Measurements from ENCODE around the gene DENND10.
"Not testable (repeated sequence)": the region's sequence is repeated elsewhere in the genome, so short reads cannot be mapped to it uniquely, and the experiment has no call there.

DENND10 gene, protein sequence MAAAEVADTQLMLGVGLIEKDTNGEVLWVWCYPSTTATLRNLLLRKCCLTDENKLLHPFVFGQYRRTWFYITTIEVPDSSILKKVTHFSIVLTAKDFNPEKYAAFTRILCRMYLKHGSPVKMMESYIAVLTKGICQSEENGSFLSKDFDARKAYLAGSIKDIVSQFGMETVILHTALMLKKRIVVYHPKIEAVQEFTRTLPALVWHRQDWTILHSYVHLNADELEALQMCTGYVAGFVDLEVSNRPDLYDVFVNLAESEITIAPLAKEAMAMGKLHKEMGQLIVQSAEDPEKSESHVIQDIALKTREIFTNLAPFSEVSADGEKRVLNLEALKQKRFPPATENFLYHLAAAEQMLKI

DNA sequence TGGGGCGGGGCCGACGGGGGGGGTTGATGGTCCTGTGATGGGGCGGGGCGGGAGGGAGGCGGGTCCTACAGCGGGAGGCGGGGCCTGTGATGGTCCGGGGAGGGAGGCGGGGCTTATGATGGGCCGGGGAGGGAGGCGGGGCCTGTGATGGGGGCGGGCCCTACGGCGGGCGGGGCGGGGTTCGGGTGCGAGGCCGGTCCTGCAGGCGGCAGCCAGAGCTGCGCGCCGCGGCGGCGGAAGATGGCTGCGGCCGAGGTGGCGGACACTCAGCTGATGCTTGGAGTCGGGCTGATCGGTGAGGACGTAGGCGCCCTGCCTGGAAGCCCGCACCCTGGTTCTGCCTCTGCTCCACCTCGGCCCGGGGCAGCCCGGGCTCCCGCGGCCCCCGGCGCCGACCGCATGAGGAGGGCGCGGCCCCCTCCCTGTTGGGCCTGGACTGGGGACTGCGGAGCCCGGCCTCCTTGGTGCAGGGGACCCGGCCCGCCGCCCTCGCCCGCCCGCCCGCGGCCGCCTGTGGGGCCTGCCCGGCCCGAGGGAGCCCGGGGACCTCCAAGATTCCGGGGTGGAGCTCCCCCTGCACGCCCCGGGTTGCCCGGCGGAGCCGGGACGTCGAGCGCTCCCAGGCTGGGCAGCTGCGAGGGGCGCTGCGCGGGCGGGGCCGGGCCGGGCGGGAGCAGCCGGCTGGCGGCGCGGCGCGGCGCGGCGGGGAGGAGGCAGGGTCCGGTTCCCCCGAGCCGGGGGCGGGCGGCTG, at the start of gene DENND10:
TSS of gene DENND10 (plus strand) at position 211 of the 751 bp plus-strand sequence. CDS start at position 241, 30 bp downstream.
- DNase-seq (ENCODE audit: low spot score): peak; percentile 86

DNA sequence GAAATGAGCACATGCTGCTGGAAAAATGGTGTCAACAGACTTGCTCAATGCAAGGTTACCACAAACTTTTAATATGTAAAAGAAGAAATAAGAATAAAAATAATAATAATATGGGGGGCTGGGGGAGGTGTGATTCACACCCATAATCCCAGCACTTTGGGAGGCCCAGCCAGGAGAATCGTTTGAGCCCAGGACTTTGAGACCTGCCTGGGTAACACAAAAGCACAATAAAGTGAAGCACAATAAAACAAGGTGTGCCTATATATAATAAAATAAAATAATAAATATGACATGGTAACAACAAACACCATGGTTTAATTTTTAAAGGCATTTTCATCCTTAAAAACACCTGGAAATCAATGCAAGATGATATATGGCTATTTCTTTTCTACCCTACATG, 48.4 kb upstream of the DENND10 start:
- DNase-seq (ENCODE audit: low spot score): no peak

DNA sequence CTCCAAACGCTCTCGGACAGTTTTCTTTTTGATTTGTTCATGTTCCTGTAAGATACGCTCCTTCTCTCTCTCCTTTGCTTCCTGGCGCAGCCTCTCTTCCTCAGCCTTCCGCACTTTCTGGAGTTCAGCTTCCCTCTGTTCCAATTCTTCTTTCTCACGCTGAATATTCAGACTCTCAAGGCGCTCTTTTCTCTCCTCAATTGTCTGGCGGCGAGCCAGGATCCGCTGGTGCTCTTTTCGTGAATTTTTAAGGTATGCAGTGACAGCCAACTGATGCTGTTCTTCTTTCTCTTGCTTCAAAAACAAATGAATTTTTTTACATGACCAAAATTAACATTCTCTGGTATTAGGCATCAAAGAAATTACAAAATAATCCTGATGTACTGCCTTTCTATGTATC, 45.9 kb upstream of the DENND10 start:
- no peak for DNase-seq (ENCODE audit: low spot score)

DNA sequence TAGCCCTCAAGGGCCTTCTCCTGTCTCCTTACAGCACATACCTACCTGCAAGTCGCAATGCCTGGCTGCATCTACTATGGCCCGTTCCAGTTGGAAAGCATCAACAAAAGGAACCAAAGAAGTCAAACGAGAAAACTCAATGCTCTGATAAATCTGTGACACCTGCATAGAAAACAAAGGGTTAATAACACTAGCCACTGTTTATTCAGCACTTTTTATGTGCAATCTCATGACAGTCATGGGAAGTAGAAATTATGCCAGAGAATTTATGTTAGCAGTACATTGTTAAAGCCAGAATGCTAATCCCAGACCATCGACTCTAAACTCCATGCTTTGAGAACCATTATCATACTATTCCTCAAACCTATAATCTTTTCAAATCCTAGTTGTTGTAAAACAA, 44.4 kb upstream of the DENND10 start:
- no peak for DNase-seq (ENCODE audit: low spot score)

DNA sequence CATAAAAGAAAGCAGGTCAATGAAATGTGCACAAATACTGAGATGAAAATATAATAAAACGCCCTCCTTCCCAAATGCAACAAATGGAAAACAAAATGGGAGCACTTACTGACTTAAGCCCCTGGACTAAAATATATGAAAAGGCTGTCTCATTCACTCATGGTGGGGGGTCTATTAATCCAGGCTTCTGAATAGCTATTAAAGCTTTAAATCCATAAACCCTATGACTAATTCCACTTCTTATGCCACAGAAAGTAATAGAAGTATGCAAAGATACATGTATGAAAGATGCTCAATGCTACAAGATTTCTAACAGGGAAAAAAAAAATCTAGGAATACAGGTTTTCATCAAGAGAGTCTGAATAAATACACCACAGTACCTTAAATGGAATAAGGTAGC, 43.8 kb upstream of the DENND10 start:
- no peak for DNase-seq (ENCODE audit: low spot score)

DNA sequence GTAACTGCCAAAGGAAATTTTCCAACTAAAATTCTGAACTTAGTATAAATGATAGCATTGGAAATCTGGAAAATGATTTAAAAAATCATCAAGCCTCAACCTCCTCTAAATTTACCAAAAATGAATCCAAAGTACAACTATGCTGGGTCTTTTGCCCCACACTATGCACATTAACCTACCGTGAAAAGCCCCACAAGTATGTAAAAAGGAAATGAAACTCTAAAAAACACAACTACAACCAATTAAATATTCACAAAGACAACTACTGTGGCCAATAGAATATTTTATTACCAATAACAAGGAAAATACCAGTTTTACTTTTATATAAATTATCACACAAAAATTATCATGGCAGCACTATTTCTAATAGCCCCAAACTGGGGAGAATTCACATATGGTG, 42.6 kb upstream of the DENND10 start:
- no peak for DNase-seq (ENCODE audit: low spot score)

DNA sequence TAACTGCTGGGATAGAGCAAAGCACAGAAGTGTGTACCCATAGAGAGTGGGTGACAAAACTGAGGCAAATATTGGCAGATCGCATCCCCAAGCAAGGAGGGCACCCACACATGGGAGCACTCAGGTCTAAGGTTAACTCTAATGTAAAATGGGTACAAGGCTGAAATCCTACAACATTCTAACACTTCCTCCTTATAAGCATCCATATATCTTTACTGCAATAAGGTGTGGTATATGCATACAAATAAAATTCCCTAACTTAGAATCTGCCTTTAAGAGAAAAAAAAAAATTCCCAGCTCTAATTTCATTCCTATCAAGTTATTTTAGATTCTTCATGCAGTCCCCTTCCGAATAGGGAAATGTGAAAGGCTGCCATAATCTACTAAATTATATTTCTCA, 42.0 kb upstream of the DENND10 start:
- no peak for DNase-seq (ENCODE audit: low spot score)

DNA sequence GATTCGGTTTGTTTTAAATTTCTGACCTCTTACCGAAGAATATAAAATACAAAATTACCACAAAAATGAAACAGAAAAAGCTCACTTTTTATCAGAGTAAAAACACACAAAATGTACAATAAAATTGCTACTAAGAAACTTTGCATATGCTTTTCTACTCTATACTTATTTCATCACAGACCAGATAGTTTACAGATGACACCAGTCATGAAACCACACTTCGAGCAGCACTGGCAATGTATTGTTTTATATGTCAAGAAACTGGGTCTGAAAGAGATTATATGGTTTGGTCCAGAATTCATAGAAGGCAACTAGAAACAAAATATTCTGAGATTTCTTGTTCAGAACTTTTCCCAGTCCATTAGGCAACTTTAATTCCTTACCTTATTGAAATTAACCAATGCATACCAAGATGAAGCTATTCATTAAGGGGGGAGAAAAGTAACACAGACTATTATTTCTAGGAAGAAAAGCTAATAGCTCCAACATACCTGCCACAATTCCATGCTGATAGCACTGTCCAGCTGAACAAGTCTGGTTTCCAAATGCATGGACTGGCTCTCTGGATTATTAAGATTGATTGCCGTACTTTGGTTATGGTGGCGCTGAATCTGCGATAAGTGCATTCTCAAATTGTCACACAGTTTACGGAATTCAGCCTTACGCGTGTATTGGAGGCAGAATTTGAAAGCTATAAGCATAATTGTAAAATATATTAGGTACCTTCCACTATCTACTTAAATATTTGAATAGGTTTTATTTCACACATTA, 33.3 kb upstream of the DENND10 start:
- no peak for DNase-seq (ENCODE audit: low spot score)

DNA sequence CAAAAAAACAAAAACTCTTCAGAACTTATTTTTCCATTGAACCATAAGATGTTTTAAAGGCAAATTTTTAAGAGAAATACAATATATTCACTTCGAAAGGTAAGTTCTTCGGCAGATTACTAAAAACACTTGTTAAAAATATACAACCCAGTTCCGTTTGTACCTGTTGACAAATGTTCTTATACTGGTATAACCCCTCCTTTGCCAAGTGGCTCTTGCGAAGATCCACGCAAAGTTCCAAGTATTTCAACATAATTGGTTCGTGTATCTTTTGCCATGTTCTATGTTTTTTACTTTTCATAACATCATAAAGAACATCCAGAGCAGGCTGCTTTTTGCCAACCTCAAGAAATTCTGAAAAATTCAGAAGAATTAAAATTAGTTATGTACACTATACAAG, 30.3 kb upstream of the DENND10 start:
- DNase-seq (ENCODE audit: low spot score): no peak

DNA sequence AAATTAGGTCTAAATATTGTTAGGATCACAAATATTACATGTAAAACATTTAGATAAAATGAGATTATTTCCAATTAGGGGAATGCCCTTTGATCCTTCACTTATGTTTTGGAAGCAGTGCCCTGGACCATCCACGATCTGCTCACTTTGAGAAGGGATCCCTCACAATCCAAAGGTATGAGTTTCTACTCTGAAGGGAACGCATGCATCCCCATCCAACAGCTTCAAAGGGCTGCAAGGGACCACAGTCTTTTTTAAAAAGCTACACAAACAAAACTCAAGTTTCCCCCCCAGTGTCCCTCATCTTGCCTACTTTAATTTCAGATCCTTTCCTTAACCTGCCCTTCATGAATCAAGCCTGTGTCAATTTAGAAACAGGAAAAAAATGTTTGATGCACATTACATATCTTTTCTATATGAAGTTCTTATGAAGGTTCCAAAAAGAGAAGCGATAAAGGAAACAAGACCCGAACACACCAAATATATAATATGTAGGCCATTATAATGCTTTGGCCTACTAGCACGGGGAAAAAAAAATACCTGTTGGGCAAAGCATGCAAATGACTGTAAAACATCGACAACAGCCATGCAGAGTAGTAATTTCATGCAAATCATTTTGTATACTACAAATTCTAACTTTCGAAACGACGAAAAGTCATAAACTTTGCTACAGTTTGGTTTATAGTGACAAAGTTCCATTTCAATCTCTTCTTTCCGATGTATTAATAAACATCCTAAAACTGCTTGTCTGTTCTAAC, 25.3 kb upstream of the DENND10 start:
- no peak for DNase-seq (ENCODE audit: low spot score)

DNA sequence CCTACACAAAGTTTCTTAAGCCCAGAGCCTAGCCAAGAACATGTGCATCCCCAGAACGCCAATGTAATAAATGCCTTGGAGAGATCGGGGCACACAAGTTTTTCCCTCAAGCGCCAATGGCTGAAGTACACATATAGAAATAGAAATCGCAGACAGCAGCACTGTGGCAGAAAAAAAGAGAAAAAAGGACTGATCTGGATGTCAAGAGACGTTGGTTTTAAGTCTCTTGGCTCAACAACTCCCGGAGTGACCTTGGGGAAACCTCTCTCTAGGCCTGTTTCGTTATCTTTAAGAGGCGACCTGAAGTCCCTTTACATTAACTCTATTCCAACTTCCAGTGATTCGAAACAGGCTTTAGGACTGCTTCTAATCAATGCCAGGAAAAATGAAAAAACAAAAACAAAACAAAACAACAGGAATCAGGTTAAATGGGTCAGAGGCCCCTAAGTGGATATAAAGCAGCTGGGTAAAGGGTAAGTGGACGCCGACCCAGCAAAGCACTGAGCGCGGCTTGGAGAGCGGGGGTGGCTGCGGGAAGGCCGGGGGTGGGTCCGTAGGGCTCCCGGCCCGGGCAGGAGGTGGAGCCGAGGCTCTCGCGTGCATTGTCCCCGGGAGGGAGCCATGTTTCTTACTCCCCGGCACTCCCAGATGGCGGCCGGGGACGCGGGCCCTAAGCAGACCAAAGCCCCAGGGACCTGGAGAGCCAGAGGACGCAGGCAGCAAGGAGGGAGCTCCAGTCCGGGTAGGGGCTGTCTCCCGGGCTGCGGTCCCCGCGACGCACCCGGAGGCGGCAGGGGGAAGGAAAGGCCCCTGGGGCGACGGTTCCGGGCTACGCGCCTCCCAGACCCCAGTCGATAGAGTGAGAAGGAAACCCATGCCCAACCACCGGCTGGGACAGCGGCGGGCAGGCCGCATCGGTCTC, 24.1 kb upstream of the DENND10 start:
- peak; percentile 56 for DNase-seq (ENCODE audit: low spot score)

DNA sequence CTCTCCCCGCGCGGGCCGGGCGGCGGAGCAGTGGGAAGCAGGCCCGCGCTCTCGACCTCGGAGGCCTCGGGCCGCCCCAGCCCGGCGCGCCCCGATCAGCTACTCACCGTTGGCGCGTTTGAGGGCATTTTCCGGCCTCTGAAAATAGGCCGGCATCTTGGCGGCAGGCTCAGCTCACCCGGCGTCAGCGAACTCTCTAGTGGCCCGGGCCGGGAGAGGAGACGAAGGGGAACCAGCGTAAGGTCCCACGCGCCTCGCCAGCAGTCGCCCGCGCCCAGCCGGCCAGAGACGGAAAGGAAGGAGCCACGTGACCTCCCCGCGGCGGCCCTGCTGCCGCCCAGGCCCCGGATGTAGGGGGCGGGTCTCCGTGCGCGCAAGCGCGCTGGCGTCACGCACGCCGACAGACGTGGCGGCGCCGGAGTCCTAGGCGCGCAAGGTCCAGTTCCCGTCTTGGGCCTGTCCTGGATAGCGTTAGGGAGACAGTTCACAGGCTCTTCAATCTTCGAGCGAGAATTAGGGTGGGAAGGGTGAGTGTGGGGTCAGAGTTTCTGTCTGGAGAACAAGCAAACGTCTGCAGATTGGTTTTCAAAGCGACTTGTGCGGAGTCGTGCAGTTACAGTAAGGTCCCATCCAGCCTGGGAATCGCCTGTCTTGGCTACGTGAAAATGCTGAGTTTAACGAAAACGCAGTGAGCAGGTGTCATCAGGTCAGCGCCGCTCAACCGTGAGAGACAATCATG, 23.2 kb upstream of the DENND10 start, which contains the start of gene EIF3A:
TSS of gene EIF3A (minus strand) at position 297 of the 739 bp plus-strand sequence. CDS start at position 156, 141 bp downstream.
- DNase-seq (ENCODE audit: low spot score): peak; percentile 93

DNA sequence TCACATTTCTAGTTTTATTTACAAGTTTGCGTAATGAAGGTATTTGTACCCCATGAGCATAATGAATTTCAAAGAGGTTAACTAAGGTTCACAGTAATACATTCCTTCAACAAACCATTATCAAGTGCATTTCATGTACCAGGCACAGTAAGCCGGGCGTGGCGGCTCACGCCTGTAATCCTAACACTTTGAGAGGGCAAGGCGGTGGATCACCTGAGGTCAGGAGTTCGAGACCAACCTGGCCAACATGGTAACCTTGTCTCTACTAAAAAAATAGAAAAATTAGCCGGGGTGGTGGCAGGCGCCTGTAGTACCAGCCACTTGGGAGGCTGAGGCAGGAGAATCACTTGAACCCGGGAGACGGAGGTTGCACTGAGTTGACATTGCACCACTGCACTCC, 19.0 kb upstream of the DENND10 start:
- no peak for DNase-seq (ENCODE audit: low spot score)

DNA sequence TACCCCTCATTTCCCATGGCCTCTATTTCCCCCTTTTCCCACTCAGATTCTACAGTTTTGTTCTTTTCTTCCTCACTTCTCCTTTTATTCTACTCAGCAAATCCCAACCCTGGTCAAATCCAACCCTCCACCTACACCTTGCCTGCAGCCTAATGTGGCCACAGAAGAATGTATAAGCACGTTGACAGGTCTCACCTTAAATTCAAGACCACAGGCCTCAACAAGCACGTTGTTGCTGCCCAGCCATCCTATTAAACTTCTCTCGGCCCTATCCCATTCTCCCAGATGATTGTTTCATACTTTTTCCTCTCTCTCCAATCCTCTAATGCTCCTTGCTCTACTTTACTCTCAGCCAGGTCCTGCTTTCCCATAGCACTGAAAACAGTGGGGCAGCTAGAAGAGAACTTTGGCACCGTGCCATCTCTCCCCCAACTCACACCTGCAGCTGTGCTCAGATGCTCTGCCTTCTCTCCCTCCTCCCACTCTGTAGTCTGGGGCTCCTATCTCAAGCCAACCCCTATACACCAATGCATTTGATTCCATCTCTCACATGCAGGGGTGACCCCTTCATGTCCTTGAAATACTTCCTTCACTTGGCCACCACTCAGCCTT, 16.5 kb upstream of the DENND10 start:
- DNase-seq (ENCODE audit: low spot score): no peak

DNA sequence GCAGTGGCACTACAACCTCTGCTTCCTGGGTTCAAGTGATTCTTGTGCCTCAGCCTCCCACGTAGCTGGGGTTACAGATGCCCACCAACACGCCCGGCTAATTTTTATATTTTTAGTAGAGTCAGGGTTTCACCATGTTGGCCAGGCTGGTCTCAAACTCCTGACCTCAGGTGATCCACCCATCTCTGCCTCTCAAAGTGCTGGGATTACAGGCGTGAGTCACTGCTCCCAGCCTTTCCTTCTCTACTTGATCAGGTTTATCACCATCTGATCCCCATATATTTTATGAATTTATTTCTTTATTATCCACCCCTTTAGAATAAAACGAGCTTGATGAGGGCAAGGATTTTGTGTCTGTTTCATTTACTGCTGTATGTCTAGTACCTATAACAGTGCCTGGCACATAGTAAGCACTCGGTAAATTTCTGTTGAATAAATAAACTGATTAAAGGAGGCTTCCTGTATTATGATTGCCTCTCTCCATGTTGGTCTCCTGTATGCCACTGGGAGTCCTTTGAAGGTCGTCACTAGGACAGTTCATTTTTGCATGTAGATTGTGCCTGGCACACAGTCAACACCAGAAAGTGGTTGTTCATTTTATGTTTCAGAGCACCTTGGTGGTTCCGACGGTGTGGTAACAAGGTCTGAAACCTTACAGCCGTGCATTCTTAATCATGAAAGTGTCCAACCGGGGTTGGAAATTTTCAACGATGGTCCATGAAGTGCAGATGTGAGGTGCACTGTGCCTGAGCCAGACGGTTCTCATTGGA, 13.7 kb upstream of the DENND10 start:
- DNase-seq (ENCODE audit: low spot score): no peak

DNA sequence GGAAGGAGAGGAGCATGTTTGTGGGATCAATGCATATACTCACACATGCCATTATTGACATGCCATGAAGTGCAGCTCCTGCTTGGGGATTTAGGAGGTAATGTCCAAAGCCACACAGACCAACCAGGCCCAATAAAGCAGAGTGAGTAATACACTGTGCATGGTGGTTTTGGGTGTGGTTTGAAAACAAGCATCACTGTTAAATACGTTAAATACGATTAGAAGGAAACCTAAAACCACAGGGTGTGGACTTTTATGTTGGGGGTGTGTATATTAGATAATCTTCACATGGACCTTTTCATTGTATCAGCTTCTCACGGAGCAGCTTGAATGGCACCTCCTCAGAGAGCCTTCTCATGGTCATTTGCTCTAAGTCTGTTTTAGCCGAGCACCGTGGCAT, 12.9 kb upstream of the DENND10 start:
- no peak for DNase-seq (ENCODE audit: low spot score)

DNA sequence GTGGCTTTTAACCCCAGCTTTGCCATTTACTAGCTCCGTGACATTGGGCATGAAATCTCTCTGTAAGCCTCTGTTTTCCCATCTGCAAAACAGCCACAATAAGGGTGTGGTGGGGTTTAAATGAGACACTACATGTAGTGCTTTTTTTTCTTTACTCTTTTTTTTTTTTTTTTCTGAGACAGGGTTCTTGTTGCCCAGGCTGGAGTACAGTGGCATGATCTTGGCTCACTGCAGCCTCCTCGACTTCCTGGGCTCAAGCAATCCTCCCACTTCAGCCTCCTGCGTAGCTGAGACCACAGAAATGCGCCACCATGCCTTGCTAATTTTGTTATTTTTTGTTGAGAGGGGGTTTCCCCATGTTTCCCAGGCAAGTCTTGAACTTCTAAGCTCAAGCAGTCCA, 8.3 kb upstream of the DENND10 start:
- DNase-seq (ENCODE audit: low spot score): no peak

DNA sequence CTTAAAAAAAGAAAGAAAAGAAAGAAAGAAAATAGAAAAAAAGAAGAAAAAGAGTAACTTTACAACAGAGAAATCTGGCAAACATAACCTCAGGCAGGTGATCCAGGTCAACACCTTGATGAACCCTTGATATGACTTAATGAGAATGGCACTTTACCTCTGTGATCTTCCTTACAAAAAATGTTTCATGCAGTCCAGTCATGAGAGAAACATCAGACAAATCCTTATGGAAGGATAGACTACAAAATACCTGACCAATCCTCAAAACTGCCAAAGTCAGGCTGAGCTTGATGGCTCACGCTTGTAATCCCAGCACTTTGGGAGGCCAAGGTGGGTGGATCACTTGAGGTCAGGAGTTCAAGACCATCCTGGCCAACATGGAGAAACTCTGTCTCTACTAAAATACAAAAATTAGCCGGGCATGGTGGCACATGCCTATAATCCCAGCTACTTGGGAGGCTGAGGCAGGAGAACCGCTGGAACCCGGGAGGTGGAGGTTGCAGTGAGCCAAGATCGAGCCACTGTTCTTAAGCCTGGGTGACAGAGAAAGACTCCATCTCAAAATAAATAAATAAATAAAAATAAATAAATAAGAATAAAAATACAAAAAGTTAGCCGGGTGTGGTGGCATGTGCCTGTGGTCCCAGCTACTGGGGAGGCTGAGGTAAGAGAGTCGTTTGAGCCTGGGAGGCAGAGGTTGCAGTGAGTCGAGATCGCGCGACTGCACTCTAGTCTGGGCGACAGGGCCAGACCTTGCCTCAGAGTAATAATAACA, 7.1 kb upstream of the DENND10 start:
- DNase-seq (ENCODE audit: low spot score): not testable (repeated sequence)
